Measurements from ENCODE around the gene MAP1A.

GRCh38 chr15:43521419-43521818, 4.0 kb downstream of the MAP1A start:
- TF ChIP-seq, protein P1, sequence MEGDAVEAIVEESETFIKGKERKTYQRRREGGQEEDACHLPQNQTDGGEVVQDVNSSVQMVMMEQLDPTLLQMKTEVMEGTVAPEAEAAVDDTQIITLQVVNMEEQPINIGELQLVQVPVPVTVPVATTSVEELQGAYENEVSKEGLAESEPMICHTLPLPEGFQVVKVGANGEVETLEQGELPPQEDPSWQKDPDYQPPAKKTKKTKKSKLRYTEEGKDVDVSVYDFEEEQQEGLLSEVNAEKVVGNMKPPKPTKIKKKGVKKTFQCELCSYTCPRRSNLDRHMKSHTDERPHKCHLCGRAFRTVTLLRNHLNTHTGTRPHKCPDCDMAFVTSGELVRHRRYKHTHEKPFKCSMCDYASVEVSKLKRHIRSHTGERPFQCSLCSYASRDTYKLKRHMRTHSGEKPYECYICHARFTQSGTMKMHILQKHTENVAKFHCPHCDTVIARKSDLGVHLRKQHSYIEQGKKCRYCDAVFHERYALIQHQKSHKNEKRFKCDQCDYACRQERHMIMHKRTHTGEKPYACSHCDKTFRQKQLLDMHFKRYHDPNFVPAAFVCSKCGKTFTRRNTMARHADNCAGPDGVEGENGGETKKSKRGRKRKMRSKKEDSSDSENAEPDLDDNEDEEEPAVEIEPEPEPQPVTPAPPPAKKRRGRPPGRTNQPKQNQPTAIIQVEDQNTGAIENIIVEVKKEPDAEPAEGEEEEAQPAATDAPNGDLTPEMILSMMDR (IDR thresholded peaks at IDR 0.05): no peak
- no peak for TF ChIP-seq POLR2AphosphoS5 (IDR thresholded peaks at IDR 0.05)
